ENCODE data around the gene ARRDC4.

DNA sequence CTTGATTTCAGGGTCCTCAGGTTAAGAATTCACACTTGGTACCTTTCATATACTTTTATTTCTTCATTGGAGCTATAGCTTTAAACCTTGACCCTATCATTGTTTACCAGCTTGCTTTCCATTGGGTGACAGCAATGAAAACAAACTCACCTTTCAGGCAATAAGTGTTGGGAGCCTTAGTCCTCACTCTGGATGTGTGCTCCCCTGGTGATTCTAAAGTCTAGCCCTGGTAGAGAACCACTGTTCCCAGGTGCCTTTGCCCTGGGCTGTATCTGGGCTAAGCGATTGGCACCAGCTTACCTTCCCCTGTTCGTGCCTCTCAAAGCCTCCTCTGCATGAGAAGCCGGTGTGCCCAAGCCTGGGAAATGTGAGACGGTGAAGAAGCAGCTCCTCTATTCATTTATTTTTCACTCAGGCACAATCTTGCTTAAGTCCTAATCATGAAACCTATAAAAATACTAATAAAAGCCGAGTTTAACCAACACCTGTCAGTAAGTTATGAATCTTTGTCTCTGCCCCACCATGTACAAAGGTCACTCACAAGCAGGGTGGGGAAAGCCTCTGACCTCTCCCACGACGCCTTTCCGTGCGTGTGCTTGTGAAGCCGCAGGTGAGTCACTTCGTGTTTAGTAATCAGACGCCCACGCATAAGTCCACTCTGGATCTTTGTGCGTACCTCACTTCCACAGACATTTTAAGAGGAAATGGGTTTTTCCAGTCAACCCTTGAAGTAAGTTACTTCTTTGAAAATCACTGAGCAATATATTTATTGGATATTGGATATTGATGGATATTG, 12.8 kb upstream of the ARRDC4 start:
- TF ChIP-seq, protein P1, sequence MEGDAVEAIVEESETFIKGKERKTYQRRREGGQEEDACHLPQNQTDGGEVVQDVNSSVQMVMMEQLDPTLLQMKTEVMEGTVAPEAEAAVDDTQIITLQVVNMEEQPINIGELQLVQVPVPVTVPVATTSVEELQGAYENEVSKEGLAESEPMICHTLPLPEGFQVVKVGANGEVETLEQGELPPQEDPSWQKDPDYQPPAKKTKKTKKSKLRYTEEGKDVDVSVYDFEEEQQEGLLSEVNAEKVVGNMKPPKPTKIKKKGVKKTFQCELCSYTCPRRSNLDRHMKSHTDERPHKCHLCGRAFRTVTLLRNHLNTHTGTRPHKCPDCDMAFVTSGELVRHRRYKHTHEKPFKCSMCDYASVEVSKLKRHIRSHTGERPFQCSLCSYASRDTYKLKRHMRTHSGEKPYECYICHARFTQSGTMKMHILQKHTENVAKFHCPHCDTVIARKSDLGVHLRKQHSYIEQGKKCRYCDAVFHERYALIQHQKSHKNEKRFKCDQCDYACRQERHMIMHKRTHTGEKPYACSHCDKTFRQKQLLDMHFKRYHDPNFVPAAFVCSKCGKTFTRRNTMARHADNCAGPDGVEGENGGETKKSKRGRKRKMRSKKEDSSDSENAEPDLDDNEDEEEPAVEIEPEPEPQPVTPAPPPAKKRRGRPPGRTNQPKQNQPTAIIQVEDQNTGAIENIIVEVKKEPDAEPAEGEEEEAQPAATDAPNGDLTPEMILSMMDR (IDR thresholded peaks at IDR 0.05): no peak
- TF ChIP-seq EZH2 (IDR thresholded peaks at IDR 0.05; ENCODE audit: borderline replicate concordance, insufficient read depth, low read depth, low read length, poor library complexity, severe bottlenecking): no peak

Measured in B cell (primary cell).